ENCODE results near the gene SOX21. TPM values are rescaled to one million over a fixed set of nuclear protein-coding genes. Genes with fewer than 3 reads are reported as not detected.

SOX21 gene
- total RNA-seq, 1 experiment from 2014 or later, result not detected

DNA sequence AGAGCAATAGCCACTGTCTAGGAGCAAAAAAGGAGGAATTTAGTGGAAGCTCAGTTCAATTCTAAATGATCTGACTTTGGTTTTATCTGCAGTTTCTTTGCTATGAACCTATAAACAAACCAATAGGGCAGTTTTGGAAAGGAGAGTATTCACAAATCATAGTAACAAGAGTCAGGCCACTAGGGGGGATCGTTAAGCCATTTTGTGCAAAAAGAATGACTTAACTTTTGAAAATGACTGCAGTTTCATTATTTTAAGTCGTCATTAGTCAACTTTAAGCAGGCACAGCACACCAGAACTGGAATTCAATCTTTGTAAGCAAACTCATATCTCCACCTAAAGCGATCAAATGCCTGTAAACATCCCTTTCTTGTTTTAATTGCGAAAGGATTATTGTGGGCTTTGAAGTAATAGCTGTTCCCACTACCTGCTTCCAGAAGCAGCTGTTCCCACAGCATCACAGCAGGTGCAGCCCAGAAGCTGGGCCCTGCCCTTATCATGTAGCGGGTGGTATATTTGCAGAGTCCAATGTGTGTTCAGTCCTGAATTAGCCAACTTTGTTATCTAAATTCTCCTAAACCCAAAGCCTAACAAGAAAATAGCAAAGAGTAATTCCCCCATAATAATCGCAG lies 51.5 kb downstream of the SOX21 start:
- no peaks in the 10 kb centered on the region for H3K9me2 ChIP-seq (ENCODE audit: insufficient read depth)
- CTCF ChIA-PET, result interaction anchor here (0.7 to 1.7 kb wide), 3 partner anchors 11 to 41 kb away, joined by 3 to 7 read pairs (median 7); no protein-coding TSS in a partner anchor
- no peaks in the 10 kb centered on the region for H4K20me1 ChIP-seq (ENCODE audit: insufficient read depth)
- H3K27me3 ChIP-seq (ENCODE audit: insufficient read depth, low read length), result peaks cover 50% of the 10 kb centered on the region
- ATAC-seq (peak; percentile 53), DNase-seq (ENCODE audit: low read depth, low spot score) (no peak)
- no peak overlapping the region for H2AFZ ChIP-seq (ENCODE audit: low read depth, low read length, poor library complexity, severe bottlenecking)
- no peaks in the 10 kb centered on the region for H3K36me3 ChIP-seq (ENCODE audit: control insufficient read depth in 1 of 2, insufficient read depth in 2 of 2, low read length in 2 of 2)
- H3K4me3 ChIP-seq (replicated peaks in 1 of 2; ENCODE audit: low read depth in 1 of 2, low read length in 2 of 2), result no peak overlapping the region
- POLR2A ChIA-PET, result no interaction called here
- no peaks in the 10 kb centered on the region for H3K79me2 ChIP-seq (ENCODE audit: insufficient read depth, low read length)
- RAD21 ChIA-PET (ENCODE audit: low non-redundant PET in 1 of 2, low total read pairs in 2 of 2, uncharacterized antibody in 2 of 2, unreplicated experiment in 2 of 2), result no interaction called here
- intact Hi-C loops (cut with micrococcal nuclease), result no loop called here
- no peaks in the 10 kb centered on the region for H3K9me3 ChIP-seq (ENCODE audit: control insufficient read depth in 1 of 2, insufficient read depth in 1 of 2, low read depth in 1 of 2, low read length in 2 of 2)
- no peak overlapping the region for H3K4me2 ChIP-seq (ENCODE audit: low read length)
- TF ChIP-seq RAD21 (IDR thresholded peaks at IDR 0.05; ENCODE audit: low read depth), result peak; percentile 32
- no peak for TF ChIP-seq POLR2A (IDR thresholded peaks at IDR 0.05; ENCODE audit: borderline replicate concordance, extremely low read depth, insufficient read depth, insufficient read length)
- TF ChIP-seq CTCF (IDR thresholded peaks at IDR 0.05 in 2 of 3, conservative IDR thresholded peaks at IDR 0.05 in 1 of 3; ENCODE audit: borderline replicate concordance in 1 of 3, insufficient read depth in 1 of 3, low read depth in 2 of 3, low read length in 2 of 3), result peak in 2 of 3 experiments; percentile 38; a peak in 3 of 6 replicates
- no peak overlapping the region for H3K27ac ChIP-seq (ENCODE audit: low read depth, low read length)
- no peaks in the 10 kb centered on the region for H3K4me1 ChIP-seq (ENCODE audit: control insufficient read depth in 1 of 2, insufficient read depth in 2 of 2, low read length in 2 of 2)
- no peak overlapping the region for H3K9ac ChIP-seq (ENCODE audit: low read length)
- no TSS peak for BruUV-seq (replicated peaks)

Other genes starting within 250 kb of the SOX21 start
- 0.12 TPM for gene DCT, start 232.9 kb downstream of the SOX21 start, total RNA-seq (2021; ENCODE audit: unreplicated experiment)
- 16.9 TPM for gene TGDS, start 116.4 kb downstream of the SOX21 start, total RNA-seq (2021; ENCODE audit: unreplicated experiment)
- 6.4 TPM for gene GPR180, start 110.7 kb downstream of the SOX21 start, total RNA-seq (2021; ENCODE audit: unreplicated experiment)

All from HCT116 (cell line).